DOHH2 (cell line): ENCODE measurements around the gene FHOD1.

Experiments
- H3F3A ChIP-seq: fragments of 200-600 bp; sonication (generic), shearing (Covaris generic); 2 replicates; pipeline ENCODE4 v1.6.0; 2016; ENCODE audit warnings: antibody characterized with exemption, mild to moderate bottlenecking; ENCODE audit not compliant: control insufficient read depth, insufficient read depth
- H3K27ac ChIP-seq: fragments of 200-600 bp; sonication (generic); 2 replicates; pipeline ENCODE4 v1.5.1; 2014; ENCODE audit warnings: low read depth, mild to moderate bottlenecking, low read length, moderate library complexity
- H3K27me3 ChIP-seq: fragments of 200-600 bp; sonication (generic); 2 replicates; pipeline ENCODE4 v1.6.1; 2014; ENCODE audit warnings: mild to moderate bottlenecking, low read length, mixed read lengths; ENCODE audit not compliant: control insufficient read depth
- H3K36me3 ChIP-seq: fragments of 200-600 bp; sonication (generic); 2 replicates; pipeline ENCODE4 v1.6.1; 2014; ENCODE audit warnings: mild to moderate bottlenecking, low read length, moderate library complexity, mixed read lengths; ENCODE audit not compliant: control insufficient read depth
- H3K4me1 ChIP-seq: fragments of 200-600 bp; sonication (generic); 2 replicates; pipeline ENCODE4 v1.6.1; 2014; ENCODE audit warnings: mild to moderate bottlenecking, low read length, mixed read lengths; ENCODE audit not compliant: control insufficient read depth
- H3K4me2 ChIP-seq: fragments of 200-600 bp; sonication (generic); 2 replicates; pipeline ENCODE4 v1.6.0; 2014; ENCODE audit warnings: mild to moderate bottlenecking, low read length, moderate library complexity
- H3K4me3 ChIP-seq: fragments of 200-600 bp; sonication (generic); 2 replicates; pipeline ENCODE4 v1.5.1; 2014; ENCODE audit warnings: mild to moderate bottlenecking, low read length, mixed read lengths
- H3K79me2 ChIP-seq: fragments of 200-600 bp; sonication (generic); 2 replicates; pipeline ENCODE4 v1.6.1; 2014; ENCODE audit warnings: mild to moderate bottlenecking, low read length, mixed read lengths; ENCODE audit not compliant: control insufficient read depth
- H3K9me2 ChIP-seq: fragments of 200-600 bp; sonication (generic); replicated peaks from 2 replicates; pipeline ENCODE4 v1.6.1; 2014; ENCODE audit warnings: mild to moderate bottlenecking, low read length, mixed read lengths; ENCODE audit not compliant: control insufficient read depth
- H3K9me3 ChIP-seq: fragments of 200-600 bp; sonication (generic); 2 replicates; pipeline ENCODE4 v1.6.1; 2014; ENCODE audit warnings: antibody characterized with exemption, low read length, mixed read lengths; ENCODE audit not compliant: control insufficient read depth, insufficient read depth
- H4K20me1 ChIP-seq: fragments of 200-600 bp; sonication (generic); 2 replicates; pipeline ENCODE4 v1.6.0; 2014; ENCODE audit warnings: low read depth, mild to moderate bottlenecking, antibody characterized with exemption, low read length, moderate library complexity; ENCODE audit not compliant: control insufficient read depth, insufficient read depth
- EZH2phosphoT487 ChIP-seq: fragments of 200-600 bp; sonication (generic); IDR thresholded peaks from 2 replicates; pipeline ENCODE4 v1.6.1; 2017; ENCODE audit warnings: borderline replicate concordance, mild to moderate bottlenecking, antibody characterized with exemption, low read length, moderate library complexity, mixed read lengths
- TF ChIP-seq, protein P1 (sequence below): fragments of 200-600 bp; sonication (generic); IDR thresholded peaks from one replicate; pipeline ENCODE4 v1.5.1; 2014; ENCODE audit warnings: antibody characterized with exemption, mild to moderate bottlenecking, low read depth, low read length; ENCODE audit not compliant: poor library complexity, severe bottlenecking

Gene FHOD1

DNA sequence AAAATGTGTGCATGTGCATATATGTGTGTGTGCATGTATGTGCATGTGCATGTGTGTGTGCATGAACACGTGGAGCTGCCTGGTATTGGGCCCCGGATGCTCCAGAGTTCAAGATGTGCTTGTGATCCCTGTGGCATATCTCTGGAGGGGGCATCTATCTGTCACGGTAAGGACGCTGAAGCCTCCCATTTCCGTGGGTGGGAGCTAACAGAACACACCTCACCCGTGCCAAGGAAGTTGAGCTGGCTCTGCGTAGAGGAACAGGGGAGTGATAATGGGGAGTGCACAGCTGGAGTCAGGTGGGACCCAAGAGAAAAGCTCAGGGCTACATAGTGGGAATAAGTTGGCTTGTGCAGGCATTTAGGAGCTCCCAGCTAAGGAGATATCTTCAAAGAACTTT is 35.6 kb downstream of the FHOD1 start:
- H3K4me2 ChIP-seq = no peak overlapping the region
- H3K79me2 ChIP-seq = no peaks in the 10 kb centered on the region
- H3K4me1 ChIP-seq = no peaks in the 10 kb centered on the region
- TF ChIP-seq, protein P1, sequence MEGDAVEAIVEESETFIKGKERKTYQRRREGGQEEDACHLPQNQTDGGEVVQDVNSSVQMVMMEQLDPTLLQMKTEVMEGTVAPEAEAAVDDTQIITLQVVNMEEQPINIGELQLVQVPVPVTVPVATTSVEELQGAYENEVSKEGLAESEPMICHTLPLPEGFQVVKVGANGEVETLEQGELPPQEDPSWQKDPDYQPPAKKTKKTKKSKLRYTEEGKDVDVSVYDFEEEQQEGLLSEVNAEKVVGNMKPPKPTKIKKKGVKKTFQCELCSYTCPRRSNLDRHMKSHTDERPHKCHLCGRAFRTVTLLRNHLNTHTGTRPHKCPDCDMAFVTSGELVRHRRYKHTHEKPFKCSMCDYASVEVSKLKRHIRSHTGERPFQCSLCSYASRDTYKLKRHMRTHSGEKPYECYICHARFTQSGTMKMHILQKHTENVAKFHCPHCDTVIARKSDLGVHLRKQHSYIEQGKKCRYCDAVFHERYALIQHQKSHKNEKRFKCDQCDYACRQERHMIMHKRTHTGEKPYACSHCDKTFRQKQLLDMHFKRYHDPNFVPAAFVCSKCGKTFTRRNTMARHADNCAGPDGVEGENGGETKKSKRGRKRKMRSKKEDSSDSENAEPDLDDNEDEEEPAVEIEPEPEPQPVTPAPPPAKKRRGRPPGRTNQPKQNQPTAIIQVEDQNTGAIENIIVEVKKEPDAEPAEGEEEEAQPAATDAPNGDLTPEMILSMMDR = no peak
- no peak for TF ChIP-seq EZH2phosphoT487
- H3K9me2 ChIP-seq = no peaks in the 10 kb centered on the region
- H3F3A ChIP-seq = no peaks in the 10 kb centered on the region
- no peaks in the 10 kb centered on the region for H4K20me1 ChIP-seq
- H3K27me3 ChIP-seq = peaks cover 3% of the 10 kb centered on the region; the same call in 1 of the 2 replicates
- no peak overlapping the region for H3K27ac ChIP-seq
- H3K36me3 ChIP-seq = no peaks in the 10 kb centered on the region
- no peak overlapping the region for H3K4me3 ChIP-seq
- no peaks in the 10 kb centered on the region for H3K9me3 ChIP-seq

DNA sequence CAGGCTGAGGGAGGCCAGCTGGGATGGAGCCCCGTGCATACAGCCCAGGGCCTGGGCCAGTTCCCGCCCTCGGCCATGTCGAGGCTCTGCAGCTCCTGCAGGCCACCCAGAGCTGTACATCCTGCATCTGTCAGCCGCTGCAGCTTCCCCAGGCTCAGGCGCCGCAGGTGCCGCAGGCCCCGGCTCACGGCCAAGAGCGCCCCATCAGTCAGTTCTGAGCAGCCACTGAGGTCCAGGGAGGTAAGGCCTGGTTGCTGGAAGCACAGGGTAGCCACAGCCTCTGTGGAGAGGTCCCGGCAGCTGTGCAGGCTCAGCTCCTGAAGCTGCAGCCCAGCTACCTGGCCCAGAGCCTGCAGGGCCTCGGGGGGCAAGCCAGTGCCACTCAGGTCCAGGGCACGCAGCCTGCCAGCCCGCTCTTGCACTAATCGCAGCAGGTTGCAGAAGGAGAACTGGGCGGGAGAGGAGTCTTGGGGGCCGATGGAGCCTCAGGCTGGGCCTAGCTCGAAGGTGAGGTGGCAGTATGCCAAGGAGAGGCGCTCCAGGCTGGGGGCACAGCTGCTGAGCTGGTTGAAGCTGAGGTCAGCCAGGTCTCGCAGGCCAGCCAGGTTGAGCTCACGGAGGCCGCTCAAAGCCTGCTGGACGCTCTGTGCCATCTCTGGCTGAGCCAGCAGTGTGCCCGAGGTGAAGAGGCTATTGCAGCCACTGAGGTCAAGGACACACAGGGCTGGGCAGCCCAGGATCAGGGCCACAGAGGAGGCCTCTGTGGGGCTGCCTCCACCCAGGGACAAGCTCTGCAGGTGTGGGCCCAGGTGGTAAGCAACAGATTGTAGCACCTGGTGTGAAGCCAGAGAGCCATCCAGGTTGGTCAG is 37.0 kb downstream of the FHOD1 start:
- Histone ChIP-seq H3F3A (no peaks in the 10 kb centered on the region), H3K27me3 (peaks cover 3% of the 10 kb centered on the region; the same call in 1 of the 2 replicates), H3K27ac (no peak overlapping the region), H3K4me1 (no peaks in the 10 kb centered on the region), H3K79me2 (no peaks in the 10 kb centered on the region), H3K36me3 (no peaks in the 10 kb centered on the region), H3K9me2 (no peaks in the 10 kb centered on the region), H3K4me2 (no peak overlapping the region), H4K20me1 (no peaks in the 10 kb centered on the region), H3K9me3 (no peaks in the 10 kb centered on the region), H3K4me3 (no peak overlapping the region)
- TF ChIP-seq, protein P1 = no peak
- TF ChIP-seq EZH2phosphoT487 = no peak

DNA sequence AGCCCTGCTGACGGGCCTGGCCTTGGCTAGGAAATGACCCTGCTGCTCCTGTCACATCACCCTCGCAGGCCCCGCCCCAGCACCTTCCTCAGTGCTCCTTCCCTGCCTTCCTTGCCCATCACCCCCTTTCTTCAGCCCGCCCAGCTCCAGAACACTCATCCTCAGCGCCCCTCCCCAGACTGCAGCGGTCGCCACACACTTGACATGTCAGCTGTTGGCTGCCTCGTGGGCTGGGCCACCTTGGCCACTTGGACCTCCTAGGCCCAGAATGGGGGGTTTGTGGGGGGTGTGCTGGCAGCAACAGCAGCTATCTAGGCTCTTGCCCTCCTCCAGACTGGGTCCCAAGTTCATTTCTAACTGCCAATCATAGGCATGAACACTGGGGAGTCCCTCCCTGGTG is 37.7 kb downstream of the FHOD1 start:
- Histone ChIP-seq H3K36me3 (no peaks in the 10 kb centered on the region), H3K4me1 (no peaks in the 10 kb centered on the region), H3K4me3 (no peak overlapping the region), H3K79me2 (no peaks in the 10 kb centered on the region), H3K27me3 (peaks cover 3% of the 10 kb centered on the region; the same call in 1 of the 2 replicates), H3F3A (no peaks in the 10 kb centered on the region), H3K27ac (no peak overlapping the region), H3K9me3 (no peaks in the 10 kb centered on the region), H4K20me1 (no peaks in the 10 kb centered on the region), H3K9me2 (no peaks in the 10 kb centered on the region), H3K4me2 (no peak overlapping the region)
- TF ChIP-seq, protein P1 = no peak
- TF ChIP-seq EZH2phosphoT487 = no peak
